Esophagus (tissue), 2 donors: ENCODE results near the gene FOXP1. TPM values are rescaled to one million over a fixed set of nuclear protein-coding genes. Genes with fewer than 3 reads are reported as not detected.

Source experiments
- H3K27ac ChIP-seq, 2 donors: one replicate each; pipeline ENCODE4 v1.5.1; 2013; ENCODE audit warnings: low read depth in 2 of 2, mild to moderate bottlenecking in 2 of 2, inconsistent platforms in 1 of 2, low read length in 1 of 2, moderate library complexity in 1 of 2
- H3K27me3 ChIP-seq, 2 donors: one replicate each; pipeline ENCODE4 v1.6.1; 2013; ENCODE audit warnings: low read length in 2 of 2, control low read depth in 1 of 2, mild to moderate bottlenecking in 1 of 2; ENCODE audit not compliant: insufficient read depth in 2 of 2, control insufficient read depth in 1 of 2
- H3K36me3 ChIP-seq, 2 donors: one replicate each; pipeline ENCODE4 v1.6.1; 2013; ENCODE audit warnings: low read length in 1 of 2; ENCODE audit not compliant: control insufficient read depth in 2 of 2, insufficient read depth in 2 of 2
- H3K4me1 ChIP-seq, 2 donors: one replicate each; pipeline ENCODE4 v1.6.1; 2013; ENCODE audit warnings: low read length in 1 of 2; ENCODE audit not compliant: control insufficient read depth in 2 of 2, insufficient read depth in 2 of 2
- H3K4me3 ChIP-seq, 2 donors: one replicate each; pipeline ENCODE4 v1.5.1; 2013; ENCODE audit warnings: low read length in 2 of 2, mild to moderate bottlenecking in 2 of 2, low read depth in 1 of 2, moderate library complexity in 1 of 2
- H3K9me3 ChIP-seq, 2 donors: one replicate each; pipeline ENCODE4 v1.6.1; 2013; ENCODE audit warnings: mild to moderate bottlenecking in 2 of 2, low read depth in 1 of 2, low read length in 1 of 2, moderate library complexity in 1 of 2; ENCODE audit not compliant: control insufficient read depth in 2 of 2, insufficient read depth in 1 of 2
- WGBS, 2 donors: extraction: QIAGEN DNeasy Blood & Tissue Kit; methylation state at CpG; one replicate each; pipeline ENCODE4 v1.1.7; 2013; 5-methylcytosine and 5-hydroxymethylcytosine counted together
- polyA plus RNA-seq, 2 donors: library from polyadenylated mRNA; stranded (reverse); fragments of 200-250 nt; gene quantifications; one replicate each; pipeline ENCODE4 v1.2.3, GENCODE V29; 2013
- donor health status: healthy with polysubstance abuse.
- donor health status: Bipolar disorder and iron deficiency.

The FOXP1 gene
- polyA plus RNA-seq, 2 donors: 10.7 to 20.4 TPM

- Histone ChIP-seq H3K27ac (no peak overlapping the region), H3K9me3 (peaks cover 2% of the 10 kb centered on the region in 2 donors), H3K4me3 (no peak overlapping the region), H3K36me3 (no peaks in the 10 kb centered on the region), H3K27me3 (no peaks in the 10 kb centered on the region), H3K4me1 (no peaks in the 10 kb centered on the region)
- WGBS, 2 donors: 87 to 90% methylated on average over 6 of the region's 6 CpGs
These were observed 96.7 kb downstream of the FOXP1 start for GRCh38 chr3:71486831-71487230.

DNA sequence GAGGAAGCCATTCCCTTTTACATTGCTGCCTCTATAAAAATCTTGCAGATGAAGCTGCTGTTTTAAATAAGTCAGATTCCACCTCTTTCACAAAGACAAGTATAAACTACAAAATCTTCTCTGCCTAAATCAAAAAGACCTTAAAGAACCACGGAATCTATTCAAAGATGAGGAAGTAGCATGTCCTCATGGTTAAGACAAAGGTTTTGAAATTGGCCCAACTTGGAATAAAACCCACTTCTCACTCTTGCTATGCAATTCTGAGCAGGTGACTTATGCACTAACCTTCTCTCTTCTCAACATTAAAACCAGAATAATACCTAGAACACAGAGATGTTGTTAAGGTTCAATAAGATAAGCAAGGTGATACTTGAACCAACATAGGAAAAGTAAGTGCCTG is 97.6 kb downstream of the FOXP1 start:
- H3K27ac ChIP-seq: no peak overlapping the region

DNA sequence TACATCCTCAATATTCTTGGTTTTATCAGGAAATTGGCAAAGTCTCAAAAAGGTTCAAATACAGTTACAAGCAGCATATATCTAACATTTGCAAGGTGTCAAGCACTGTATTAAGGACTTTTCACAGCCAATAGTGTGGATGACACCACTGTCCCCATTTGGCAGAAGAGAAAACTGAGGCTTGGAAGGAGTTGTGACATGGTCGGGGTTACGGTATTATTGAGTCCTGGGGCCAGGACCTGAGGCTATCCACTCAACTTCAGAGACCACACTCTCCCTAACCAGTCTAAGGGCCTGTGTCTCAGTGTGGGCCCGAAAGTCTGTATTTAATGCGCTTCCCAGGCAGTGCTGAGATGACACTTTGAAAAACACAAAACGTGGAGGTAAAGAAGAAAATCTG is 99.1 kb downstream of the FOXP1 start:
- Histone ChIP-seq H3K4me3 (no peak overlapping the region), H3K4me1 (no peaks in the 10 kb centered on the region), H3K27me3 (no peaks in the 10 kb centered on the region), H3K27ac (no peak overlapping the region), H3K36me3 (no peaks in the 10 kb centered on the region), H3K9me3 (no peaks in the 10 kb centered on the region)
- WGBS, 2 donors: 96 to 97% methylated on average over 5 of the region's 5 CpGs

More for the DNA sequence above, 97.6 kb downstream of the FOXP1 start:
- Histone ChIP-seq H3K4me1 (no peaks in the 10 kb centered on the region), H3K27me3 (no peaks in the 10 kb centered on the region), H3K4me3 (no peak overlapping the region), H3K36me3 (no peaks in the 10 kb centered on the region), H3K9me3 (no peaks in the 10 kb centered on the region)
- WGBS, 2 donors: 58 to 61% methylated on average over 1 of the region's 1 CpG

GRCh38 chr3:71484047-71484446 is 99.5 kb downstream of the FOXP1 start:
- 77 to 92% methylated on average over 2 of the region's 2 CpGs for WGBS, 2 donors
- Histone ChIP-seq H3K4me1 (no peaks in the 10 kb centered on the region), H3K27me3 (no peaks in the 10 kb centered on the region), H3K27ac (no peak overlapping the region), H3K36me3 (no peaks in the 10 kb centered on the region), H3K4me3 (no peak overlapping the region), H3K9me3 (no peaks in the 10 kb centered on the region)

GRCh38 chr3:71482771-71483170 is 100.8 kb downstream of the FOXP1 start:
- Histone ChIP-seq H3K4me1 (peaks cover 0 to 3% of the 10 kb centered on the region in 2 donors), H3K4me3 (no peak overlapping the region), H3K27me3 (no peaks in the 10 kb centered on the region), H3K27ac (no peak overlapping the region), H3K36me3 (no peaks in the 10 kb centered on the region), H3K9me3 (no peaks in the 10 kb centered on the region)
- WGBS, 2 donors: 92% methylated on average over 5 of the region's 5 CpGs

- no peaks in the 10 kb centered on the region for H3K36me3 ChIP-seq
- no peak overlapping the region for H3K4me3 ChIP-seq
- 71 to 74% methylated on average over 2 of the region's 2 CpGs for WGBS, 2 donors
- H3K27me3 ChIP-seq: no peaks in the 10 kb centered on the region
- H3K4me1 ChIP-seq: peaks cover 0 to 3% of the 10 kb centered on the region in 2 donors
- H3K27ac ChIP-seq: no peak overlapping the region
- no peaks in the 10 kb centered on the region for H3K9me3 ChIP-seq
These were observed 105.0 kb downstream of the FOXP1 start for GRCh38 chr3:71478568-71478967.

- Histone ChIP-seq H3K4me3 (no peak overlapping the region), H3K9me3 (no peaks in the 10 kb centered on the region), H3K4me1 (peaks cover 0 to 3% of the 10 kb centered on the region in 2 donors), H3K27me3 (no peaks in the 10 kb centered on the region), H3K27ac (no peak overlapping the region), H3K36me3 (no peaks in the 10 kb centered on the region)
- 93 to 98% methylated on average over 2 of the region's 2 CpGs for WGBS, 2 donors
These were observed 106.6 kb downstream of the FOXP1 start for GRCh38 chr3:71476950-71477349.

DNA sequence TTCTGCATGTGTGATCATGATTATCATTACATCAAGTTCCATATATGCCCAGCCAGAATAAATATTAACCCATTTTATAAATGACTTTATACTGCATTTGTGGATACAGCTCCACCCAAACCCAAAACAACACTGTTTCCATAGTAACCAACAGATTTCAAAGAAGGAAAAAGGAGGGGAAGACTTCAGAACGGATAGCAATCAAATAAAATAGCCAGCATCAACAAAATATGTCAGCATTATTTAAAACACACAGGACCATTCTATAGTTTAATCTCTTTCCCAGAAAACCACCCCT is 114.4 kb downstream of the FOXP1 start:
- Histone ChIP-seq H3K9me3 (no peaks in the 10 kb centered on the region), H3K4me1 (peaks cover 0 to 2% of the 10 kb centered on the region in 2 donors), H3K27ac (no peak overlapping the region), H3K4me3 (no peak overlapping the region), H3K27me3 (no peaks in the 10 kb centered on the region), H3K36me3 (no peaks in the 10 kb centered on the region)
- WGBS, 2 donors: 5 to 29% methylated on average over 1 of the region's 1 CpG

DNA sequence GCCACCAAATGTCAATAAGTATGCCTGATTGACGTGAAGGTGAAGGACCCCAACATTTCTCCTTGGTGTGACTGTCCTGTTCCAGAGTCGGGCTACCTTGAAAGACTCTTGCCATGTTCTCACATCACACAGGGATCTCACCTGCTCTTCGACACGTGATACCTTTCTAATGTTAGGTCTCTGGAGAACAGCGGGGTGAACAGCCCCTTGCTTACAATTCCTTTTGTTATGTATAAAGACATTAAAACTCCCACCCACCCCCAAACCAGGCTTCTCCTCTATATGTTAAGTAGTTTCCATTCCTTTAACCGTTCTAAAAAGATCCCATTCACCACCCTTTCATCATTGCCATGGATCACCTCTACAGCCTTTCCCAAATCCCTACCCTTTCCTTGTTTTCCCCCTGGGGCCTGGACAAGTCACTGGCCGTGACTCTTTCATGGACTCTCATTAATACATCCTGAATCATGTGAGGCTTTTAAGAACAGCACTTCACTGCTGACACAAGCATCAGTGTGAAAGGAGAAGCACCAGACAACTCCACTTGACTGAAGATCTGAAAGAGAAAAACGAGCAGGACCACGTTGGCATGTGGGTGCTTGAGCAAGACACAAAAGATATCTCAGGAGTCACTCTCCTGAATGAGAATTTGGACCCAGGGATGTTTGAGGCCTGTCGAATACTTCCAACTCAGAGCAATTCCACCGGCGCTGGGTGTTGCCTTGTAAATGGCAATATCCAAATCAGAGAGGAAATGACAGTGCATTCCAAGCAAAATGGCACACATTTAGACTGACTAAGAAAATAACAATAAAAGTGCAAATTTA is 115.0 kb downstream of the FOXP1 start:
- no peaks in the 10 kb centered on the region for H3K27me3 ChIP-seq
- H3K9me3 ChIP-seq: no peaks in the 10 kb centered on the region
- H3K36me3 ChIP-seq: no peaks in the 10 kb centered on the region
- no peak overlapping the region for H3K4me3 ChIP-seq
- H3K27ac ChIP-seq: no peak overlapping the region
- WGBS, 2 donors: 68 to 78% methylated on average over 12 of the region's 12 CpGs
- H3K4me1 ChIP-seq: peaks cover 0 to 2% of the 10 kb centered on the region in 2 donors

GRCh38 chr3:71466483-71466882 is 117.0 kb downstream of the FOXP1 start:
- no peaks in the 10 kb centered on the region for H3K36me3 ChIP-seq
- peaks cover 0 to 2% of the 10 kb centered on the region in 2 donors for H3K4me1 ChIP-seq
- H3K27ac ChIP-seq: peak overlapping the region in 1 of 2 donors; percentile 13
- H3K4me3 ChIP-seq: peak overlapping the region in 1 of 2 donors; percentile 1
- no peaks in the 10 kb centered on the region for H3K9me3 ChIP-seq
- WGBS, 2 donors: 51 to 63% methylated on average over 10 of the region's 10 CpGs
- H3K27me3 ChIP-seq: no peaks in the 10 kb centered on the region
